ENCODE measurements around the gene ADGRA1.

Gene ADGRA1

DNA sequence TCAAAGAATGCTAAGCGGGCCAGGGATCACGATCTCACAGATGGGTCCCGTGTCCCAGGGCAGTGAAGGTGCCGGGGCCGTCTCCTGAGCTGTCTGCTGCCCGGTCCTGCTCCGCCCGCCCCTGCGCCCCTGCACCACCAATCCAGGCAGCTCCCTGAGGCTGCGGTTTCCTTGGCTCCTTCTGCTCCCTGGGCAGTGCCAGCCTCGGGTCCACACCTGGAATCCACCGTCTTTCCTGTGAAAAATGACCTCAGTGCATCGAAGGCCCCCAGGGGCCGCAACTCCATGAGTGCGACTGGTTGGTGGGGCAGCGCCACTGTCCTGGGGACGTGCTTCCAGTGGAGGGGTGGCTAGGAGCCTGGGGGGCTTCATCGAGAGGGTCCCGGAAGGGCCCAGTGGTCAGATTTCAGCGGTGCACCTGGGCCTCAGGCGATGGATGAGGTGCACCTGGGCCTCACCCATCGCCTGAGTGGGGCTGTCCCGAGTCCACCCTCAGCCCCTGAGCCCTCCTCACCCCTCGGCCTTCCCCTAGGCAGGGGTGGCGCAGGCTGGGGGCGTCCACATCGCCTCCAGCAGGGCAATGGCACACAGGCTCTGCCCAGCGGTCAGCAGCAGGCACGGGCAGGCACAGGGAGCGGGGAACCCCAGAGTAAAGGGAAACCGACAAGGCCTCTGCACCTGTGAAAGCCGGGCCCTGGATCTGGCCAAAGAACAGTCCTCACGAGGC, 27.2 kb downstream of the ADGRA1 start:
- no peak for DNase-seq

DNA sequence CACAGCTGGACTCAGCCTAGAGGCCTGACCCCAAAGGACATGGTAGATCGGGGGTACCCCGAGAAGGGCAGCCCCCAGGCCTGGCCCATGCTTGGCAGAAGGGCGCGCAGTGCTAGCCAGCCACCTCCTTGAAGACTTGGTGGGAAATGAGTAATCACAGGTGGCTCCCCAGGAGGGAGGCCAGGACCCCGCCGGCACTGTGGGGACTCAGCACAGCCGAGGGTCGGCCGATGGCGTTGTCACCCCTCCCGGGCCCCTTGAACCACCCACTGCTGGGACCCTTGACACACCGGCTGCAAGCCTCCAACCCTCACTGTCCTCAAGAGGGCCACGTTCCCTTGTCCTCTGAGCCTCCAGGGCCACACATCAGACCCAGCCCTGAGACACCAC, 27.7 kb downstream of the ADGRA1 start:
- no peak for DNase-seq

DNA sequence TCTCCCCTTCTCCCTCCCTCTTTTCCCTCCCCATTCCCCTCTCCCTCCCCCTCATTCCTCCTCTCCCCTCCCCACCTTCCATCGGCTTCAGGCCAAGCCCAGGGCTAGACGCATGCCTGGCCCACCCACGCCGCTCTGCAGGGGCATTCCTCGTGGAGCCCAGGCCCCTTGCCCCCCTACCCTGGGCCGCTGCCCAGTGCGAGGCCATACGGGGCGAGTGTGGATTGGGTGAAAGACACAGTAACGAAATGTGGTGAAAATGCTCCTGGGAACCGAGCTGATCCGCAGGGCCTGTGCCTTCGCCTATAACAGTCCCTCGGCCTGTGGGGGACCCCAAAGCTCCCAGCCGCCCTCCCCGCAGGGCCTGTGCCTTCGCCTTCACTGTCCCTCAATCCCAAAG, 28.3 kb downstream of the ADGRA1 start:
- DNase-seq = no peak

DNA sequence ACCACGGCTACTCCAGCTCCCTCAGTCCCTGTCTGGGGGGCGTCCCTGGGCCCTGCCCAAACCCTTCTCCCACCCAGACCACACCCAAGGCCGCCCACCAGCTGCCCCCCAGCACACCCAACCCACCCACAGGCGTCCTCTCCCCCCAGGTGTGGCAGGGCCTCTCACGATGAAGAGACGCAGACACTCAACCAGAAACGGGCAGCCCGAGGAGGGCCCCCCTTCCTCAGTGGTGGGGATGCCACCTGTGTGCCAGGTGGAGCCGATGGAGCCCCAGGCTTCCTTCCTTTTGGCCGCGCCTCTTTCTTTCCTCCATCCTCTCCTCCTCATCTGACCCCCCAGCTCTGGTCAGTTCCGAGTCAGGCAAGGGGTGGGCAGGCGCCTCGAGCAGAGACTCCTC, 28.7 kb downstream of the ADGRA1 start:
- no peak for DNase-seq

DNA sequence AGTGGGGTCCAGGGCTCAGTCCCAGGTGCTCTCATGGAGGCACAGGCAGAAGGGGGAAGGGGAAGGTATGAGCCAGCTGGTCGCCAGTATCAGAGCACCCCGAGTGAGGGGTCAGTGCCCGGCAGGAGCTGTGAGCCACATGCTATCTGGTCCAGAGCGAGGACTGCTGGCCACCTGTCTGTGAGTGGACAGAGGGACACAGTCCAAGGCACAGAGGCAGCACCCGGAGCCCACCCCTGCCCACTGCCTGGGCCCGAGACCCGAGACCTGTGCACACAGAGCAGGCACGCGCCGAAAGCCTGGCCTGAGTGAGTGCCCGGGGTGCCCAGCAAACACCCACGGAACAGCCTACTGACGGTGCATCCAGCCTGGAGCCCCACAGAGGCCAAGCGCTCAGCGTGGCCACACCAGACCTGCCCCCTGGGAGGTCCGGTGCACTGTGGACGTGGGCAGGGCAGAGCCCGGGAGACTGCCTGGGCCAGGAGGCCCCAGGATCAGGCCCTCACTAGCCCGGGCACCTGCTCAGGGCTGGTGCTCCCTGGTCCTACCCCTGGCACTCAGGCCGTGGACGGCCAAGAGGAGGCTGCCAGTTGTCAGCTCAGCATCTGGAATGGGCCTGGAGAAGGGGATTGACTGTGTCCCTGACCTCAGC, 29.4 kb downstream of the ADGRA1 start:
- DNase-seq = no peak

DNA sequence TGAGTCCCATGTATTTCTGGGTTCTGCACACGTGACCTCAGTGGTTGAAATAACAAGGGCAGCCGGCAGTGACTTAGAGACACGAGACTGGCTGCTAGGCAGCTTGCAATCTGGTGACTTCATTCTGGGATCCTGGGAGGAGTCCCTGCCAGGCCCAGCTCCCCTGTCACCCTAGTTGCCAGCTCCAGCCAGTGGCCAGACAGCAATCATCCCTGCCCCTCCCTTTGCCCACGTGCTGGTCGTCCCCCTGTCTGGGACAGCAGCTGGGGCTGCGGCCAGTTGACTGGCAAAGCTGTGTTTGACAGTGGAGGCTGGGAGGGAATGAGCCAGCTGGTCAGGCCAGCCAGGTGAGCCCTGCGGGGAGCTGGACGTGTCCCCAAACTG, 30.0 kb downstream of the ADGRA1 start:
- DNase-seq = no peak

DNA sequence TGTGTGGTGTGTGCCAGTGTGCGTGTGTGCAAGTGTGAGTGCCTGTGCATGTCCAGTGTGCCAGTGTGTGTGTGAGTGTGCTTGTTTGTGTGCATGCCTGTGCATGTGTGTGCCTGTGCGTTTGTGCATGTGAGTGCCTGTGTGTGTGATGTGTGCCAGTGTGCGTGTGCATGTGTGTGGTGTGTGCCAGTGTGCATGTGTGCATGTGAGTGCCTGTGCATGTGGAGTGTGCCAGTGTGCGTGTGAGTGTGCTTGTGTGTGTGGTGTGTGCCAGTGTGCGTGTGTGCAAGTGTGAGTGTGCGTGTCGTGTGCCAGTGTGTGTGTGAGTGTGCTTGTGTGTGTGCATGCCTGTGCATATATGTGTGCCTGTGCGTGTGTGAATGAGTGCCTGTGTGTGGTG, 33.8 kb downstream of the ADGRA1 start:
- no peak for DNase-seq

DNA sequence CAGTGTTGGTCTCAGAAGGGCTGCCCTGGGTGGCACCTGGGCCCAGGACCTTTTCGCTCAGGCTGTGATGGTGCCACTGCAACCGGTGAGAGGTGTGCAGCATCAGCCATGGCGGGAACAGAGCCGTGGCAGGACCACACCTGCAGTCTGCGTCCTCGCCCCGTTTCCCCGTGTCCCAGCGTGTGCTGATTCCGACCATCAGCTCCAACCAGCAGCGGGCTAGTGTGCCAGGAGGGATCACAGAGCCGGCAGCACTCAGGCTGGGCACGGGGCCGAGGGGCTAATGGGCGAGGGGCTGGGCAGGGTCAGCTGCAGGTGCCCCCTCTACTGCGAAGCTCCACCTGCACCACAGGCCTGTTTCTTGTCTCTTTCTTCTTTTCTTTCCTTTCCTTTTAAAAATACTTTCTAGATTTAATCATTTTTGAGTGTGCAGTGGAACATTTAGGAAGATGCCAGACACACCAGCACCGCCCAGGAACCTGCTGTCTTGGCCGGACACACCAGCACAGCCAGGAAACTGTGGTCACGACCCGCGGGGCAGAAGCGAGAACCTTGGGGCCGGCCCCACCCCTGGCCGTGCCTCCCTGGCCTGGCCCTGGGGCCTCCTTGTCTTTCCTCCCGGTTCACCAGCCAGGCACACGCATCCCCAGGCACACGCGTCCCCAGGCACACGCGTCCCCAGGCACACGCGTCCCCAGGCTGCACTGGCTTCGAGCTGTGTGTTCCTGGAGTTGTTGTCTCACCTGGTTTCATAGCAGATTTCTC, 34.6 kb downstream of the ADGRA1 start:
- no peak for DNase-seq

DNA sequence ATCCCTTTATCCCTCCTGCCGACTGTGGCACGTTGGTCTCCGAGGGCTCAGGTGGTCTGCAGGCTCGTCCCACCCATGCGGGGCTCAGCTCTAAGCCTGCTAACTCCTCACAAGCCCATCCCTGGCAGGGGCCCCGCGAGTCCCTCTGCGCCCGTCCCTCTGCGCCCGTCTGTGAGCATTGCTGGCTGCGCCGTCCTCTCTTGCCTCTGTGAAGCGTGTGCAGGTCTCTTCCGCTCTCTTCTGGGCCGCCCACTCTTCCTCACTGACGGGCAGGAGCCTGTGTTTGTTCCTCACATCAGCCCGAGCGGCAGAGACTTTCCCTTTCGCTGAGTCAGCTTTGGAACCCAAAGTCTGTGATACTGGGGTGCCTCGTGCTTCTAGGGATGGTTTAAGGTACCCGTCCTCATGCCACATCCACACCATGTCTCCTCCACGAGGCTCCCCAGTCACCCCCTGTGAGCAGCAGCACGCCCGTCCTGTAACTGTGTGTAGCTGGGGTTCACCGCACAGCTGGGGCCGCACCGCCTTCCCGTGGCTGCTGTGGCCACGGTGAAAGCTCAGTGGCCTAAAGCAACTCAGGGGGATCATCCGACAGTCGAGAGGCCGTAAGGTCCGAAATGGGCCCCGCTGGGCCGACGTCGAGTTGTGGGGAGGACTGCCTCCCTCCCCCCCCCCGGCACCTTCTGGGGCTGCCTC, 35.5 kb downstream of the ADGRA1 start:
- DNase-seq = no peak

DNA sequence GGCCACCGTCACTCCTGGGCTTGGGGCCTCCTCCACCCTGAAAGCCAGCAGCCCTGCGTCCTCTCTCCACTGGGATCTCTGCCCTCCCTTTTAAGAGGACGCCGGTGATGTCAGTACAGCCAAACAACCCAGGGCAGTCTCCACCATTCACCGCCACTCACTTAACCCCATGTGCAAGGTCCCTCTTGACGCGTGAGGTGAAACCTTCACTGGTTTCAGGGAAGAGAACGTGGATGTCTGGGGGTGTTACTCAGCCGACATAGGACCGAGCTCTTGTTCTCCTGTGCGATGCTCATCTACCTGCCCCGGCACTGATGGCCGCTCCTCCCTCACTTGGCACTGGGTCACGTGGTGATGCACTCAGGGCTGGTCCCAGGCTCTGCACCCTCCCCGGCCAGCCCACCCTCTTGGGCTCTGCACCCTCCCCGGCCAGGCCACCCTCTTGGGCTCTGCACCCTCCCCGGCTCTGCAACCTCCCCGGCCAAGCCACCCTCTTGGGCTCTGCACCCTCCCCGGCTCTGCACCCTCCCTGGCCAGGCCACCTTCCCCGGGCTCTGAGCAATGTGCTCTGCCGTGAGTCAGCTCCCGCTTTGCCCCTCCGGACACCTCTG, 36.1 kb downstream of the ADGRA1 start:
- no peak for DNase-seq

DNA sequence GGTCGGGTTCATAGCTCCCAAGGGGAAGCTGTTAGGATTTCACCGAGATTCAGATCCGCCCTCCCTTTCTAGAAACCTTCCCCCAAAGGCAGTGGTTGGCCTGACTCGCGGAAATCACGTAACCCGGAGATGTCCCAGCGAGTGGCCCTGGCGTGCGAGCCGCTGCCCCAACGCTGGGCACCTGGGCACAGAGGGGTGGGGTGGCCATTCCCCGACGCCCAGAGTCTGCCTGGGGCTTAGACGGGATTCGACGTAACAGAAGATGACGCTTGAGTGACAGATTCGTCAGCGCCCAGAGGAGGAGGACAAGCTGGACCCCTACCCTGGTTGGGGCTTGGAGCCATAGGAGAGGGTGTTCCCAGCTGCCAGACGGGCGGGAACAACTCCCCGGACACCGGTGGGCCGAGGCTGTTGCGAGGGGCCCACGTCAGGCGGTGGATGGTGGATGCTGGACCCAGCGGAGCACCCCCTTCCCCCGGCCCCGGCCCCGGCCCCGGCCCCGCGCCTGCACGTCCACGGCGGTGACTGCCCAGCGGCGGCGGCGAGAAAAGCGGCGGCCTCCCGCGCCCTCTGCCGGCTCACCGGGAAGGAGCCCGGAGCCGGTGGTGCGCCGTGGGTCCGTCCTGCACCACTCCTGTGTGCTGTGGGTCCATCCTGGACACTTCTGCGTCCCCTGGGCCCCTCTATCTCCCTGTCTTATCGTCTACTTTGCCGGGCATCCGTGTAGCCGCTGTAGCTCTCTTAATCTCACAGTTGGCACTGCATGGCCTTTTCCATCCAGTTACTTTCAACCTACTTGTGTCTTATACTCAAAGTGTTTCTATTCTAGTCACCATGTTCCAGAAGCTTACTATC, 36.9 kb downstream of the ADGRA1 start:
- DNase-seq = peak; percentile 48

DNA sequence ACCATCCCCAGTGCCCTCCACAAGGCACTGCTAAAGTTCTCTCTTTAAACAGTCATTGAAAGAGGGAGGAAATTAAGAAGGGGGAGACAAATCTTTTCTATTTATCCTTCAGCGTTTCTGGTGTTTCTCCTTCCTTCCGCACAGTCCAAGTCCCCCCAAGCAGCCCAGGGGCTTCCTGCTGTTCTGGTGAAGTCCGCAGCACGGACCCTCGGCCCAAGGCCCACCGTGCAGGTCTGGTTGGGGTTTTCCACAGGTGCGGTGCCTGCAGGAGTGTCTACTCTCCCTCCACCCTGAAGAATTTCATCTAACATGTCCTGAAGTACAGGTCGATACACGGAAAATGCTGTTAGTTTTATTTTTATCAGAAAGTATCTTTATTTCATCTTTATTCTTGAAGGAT, 38.2 kb downstream of the ADGRA1 start:
- no peak for DNase-seq

DNA sequence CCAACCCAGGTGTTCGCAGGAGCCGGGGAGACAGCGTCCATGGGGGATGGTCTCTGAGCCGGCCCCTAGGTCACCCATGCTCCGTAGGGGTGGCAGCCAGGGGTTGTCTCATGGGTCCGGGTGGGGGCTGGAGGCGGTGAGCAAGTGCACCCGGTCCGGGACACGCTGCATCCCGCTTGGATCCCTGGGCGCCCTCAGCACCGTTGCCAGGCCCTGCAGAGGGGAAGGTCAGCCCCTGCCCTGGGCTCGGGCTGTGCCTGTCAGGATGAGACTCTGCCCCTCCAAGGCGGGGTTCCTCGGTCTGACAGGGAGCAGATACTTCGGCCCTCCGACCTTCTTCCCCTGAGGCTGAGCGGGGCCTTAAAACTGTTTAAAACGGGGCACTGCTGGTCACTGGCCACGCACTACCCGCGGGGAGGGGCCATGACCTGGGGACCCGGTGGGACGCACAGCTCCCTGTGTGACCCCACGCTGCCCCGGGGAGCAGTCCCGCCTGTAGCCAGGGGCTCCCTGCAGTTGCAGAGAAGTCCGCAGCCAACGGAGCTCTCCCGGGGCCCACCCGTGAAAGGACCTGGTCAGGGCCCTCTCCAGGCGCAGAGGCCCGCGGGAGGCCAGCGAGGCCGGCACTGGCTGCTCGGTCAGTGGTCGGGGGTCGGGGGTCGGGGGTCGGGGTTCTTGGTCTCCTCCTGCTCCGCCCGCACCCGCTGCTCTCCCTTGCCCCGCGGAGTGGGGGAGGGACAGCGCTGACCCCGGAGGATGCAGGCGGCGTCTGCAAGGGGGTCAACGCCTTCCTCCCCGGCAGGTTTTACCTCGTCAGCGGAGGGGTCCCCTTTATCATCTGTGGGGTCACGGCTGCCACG, 38.9 kb downstream of the ADGRA1 start:
- no peak for DNase-seq

DNA sequence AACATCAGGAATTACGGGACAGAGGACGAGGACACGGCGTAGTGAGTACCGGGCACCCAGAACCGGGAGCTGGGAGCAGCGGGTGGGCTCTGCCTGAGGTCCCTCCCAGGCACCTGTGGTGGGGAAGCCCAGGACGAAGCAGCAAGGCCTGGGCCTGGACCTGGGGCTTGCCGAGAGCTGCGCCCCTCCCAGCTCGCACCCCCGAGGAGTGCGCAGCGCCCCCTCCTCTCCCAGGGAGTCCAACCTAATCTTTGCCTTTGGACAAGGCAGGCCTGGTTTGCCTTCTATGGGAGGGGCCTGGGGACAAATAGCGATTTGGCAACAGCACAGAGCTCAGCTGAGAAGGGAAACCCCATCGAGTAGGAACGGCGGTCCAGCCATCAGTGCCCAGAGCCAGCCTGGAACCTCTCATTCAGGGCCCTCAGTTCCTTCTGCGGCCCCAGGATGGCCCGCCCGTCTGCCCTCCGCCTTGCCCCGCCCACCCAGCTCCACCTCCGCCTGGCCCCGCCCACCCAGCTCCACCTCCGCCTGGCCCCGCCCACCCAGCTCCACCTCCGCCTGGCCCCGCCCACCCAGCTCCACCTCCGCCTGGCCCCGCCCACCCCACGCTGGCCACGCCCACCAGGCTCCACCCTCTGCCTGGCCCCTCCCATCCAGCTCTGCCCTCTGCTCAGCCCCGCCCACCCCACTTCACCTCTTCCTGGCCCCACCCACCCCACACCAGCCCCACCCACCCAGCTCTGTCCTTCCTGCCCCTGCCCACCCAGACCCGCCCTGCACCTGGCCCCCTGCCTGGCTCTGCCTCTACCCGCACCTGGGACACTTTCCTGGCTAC, 39.8 kb downstream of the ADGRA1 start:
- no peak for DNase-seq

DNA sequence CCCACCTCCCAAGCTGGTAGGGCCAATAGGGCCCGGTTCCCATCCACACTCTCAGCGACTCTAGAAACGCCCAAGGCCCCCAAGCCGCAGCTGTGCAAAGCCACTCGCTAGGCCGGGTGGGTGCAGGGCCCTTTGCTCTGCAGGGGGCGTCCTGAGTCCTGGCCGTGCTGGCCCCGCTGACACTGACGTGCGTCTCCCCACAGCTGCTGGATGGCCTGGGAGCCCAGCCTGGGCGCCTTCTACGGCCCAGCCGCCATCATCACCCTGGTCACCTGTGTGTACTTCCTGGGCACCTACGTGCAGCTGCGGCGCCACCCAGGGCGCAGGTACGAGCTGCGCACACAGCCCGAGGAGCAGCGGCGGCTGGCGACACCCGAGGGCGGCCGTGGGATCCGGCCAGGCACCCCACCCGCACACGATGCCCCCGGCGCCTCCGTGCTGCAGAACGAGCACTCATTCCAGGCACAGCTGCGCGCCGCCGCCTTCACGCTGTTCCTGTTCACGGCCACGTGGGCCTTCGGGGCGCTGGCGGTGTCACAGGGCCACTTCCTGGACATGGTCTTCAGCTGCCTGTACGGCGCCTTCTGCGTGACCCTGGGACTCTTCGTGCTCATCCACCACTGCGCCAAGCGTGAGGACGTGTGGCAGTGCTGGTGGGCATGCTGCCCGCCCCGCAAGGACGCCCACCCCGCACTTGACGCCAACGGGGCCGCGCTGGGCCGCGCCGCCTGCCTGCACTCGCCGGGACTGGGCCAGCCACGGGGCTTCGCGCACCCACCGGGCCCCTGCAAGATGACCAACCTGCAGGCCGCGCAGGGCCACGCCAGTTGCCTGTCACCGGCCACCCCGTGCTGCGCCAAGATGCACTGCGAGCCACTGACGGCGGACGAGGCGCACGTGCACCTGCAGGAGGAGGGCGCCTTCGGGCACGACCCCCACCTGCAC, 40.7 kb downstream of the ADGRA1 start:
- DNase-seq = no peak

DNA sequence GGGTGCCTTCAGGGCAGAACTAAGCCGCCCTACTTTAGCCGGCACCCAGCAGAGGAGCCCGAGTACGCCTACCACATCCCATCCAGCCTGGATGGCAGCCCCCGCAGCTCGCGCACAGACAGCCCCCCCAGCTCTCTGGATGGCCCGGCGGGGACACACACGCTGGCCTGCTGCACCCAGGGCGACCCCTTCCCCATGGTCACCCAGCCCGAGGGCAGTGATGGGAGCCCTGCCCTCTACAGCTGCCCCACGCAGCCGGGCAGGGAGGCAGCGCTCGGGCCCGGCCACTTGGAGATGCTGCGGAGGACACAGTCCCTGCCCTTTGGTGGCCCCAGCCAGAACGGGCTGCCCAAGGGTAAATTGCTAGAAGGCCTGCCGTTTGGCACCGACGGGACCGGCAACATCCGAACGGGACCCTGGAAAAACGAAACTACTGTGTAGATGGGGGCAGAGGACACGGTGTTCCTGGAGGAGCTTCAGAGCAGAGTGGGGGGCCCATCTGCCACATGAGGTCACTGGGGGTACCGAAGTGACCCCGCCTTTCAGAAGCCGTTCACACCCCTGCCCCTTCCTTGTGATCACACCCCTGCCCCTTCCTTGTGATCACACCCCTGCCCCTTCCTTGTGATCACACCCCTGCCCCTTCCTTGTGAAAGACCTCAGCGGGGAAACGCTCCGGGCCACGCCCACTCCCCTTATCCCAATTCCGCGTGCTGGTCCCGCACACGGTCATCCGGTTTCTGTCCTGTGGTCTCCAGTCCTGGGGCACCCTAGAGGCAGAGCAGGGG, 41.5 kb downstream of the ADGRA1 start:
- no peak for DNase-seq

DNA sequence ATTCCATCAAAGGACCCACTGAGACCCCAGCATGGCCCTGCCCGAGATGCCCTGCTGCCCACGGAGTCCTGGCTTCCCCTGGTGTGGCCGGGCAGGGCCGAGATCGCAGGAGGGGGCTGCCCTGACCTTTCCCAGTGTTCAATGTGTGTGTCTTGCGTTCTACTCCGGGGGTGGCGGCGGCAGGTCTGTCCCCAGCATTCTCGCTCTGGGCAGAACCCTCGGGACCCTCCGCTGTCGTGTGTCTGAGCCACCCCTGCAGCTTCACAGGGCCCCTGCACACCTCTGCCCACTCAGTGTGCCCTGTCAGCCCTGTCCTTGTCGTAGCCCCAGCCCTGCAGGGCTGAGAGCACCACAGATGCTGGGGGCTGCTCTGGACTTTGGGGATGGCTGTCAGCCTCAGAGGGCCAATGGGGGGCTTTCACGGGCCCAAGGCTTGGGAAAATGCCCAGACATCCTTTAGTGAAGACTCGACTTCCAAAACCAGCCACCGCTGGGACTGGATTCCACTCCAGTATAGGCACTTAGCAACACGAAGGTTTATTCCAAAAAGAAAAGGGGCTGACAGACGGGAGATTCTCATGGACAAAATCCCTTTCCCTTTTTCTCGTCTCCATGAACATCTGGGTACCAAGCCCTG, 42.3 kb downstream of the ADGRA1 start:
- DNase-seq = no peak

DNA sequence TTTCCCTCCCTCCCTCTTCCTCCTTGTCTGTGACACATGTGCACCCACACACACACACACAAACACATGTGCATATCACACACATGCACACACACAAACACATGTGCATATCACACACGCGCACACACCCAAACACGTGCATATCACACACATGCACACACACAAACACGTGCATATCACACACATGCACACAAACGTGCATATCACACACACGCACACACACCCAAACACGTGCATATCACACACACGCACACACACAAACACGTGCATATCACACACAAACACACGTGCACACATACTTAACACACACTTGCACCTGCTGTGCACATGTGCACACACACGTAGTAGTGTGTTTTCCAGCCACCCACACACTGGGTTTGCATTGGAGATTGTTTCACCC, 42.9 kb downstream of the ADGRA1 start:
- no peak for DNase-seq

Measured in suppressor macrophage treated with lipopolysaccharide for 4 hours (primary cell).